HG02885 (cell line): ENCODE results near the gene WFS1.

ENCODE experiments used
- ATAC-seq: cut with Tn5 transposase; IDR thresholded peaks from one replicate; pipeline ENCODE4 v1.9.1; 2021; ENCODE audit warnings: mild to moderate bottlenecking; ENCODE audit not compliant: unreplicated experiment, poor library complexity

WFS1 gene

GRCh38 chr4:6295495-6295894, 25.8 kb downstream of the WFS1 start:
- no peak for ATAC-seq

- ATAC-seq, result no peak
Observed at GRCh38 chr4:6296026-6296425, 26.4 kb downstream of the WFS1 start.

- no peak for ATAC-seq
Observed at GRCh38 chr4:6297266-6297815, 27.7 kb downstream of the WFS1 start.

- no peak for ATAC-seq
Observed at GRCh38 chr4:6298035-6298434, 28.4 kb downstream of the WFS1 start.

GRCh38 chr4:6298852-6299251, 29.2 kb downstream of the WFS1 start:
- no peak for ATAC-seq

- no peak for ATAC-seq
Observed at GRCh38 chr4:6299875-6300274, 30.2 kb downstream of the WFS1 start.

- no peak for ATAC-seq
Observed at GRCh38 chr4:6300359-6300758, 30.7 kb downstream of the WFS1 start.

- no peak for ATAC-seq
Observed at GRCh38 chr4:6301051-6301731, 31.5 kb downstream of the WFS1 start.

- ATAC-seq, result no peak
Observed at GRCh38 chr4:6301732-6302442, 32.2 kb downstream of the WFS1 start.

- ATAC-seq, result no peak
Observed at GRCh38 chr4:6302869-6303268, 33.2 kb downstream of the WFS1 start.

- no peak for ATAC-seq
Observed at GRCh38 chr4:6303943-6304342, 34.3 kb downstream of the WFS1 start.

- no peak for ATAC-seq
Observed at GRCh38 chr4:6306299-6306698, 36.6 kb downstream of the WFS1 start.

- no peak for ATAC-seq
Observed at GRCh38 chr4:6307230-6307629, 37.6 kb downstream of the WFS1 start.

- ATAC-seq, result no peak
Observed at GRCh38 chr4:6307891-6308290, 38.2 kb downstream of the WFS1 start.

GRCh38 chr4:6308899-6309643, 39.4 kb downstream of the WFS1 start:
- no peak for ATAC-seq

- ATAC-seq, result no peak
Observed at GRCh38 chr4:6309777-6310176, 40.1 kb downstream of the WFS1 start.

GRCh38 chr4:6313216-6313615, 43.6 kb downstream of the WFS1 start:
- no peak for ATAC-seq

- ATAC-seq, result no peak
Observed at GRCh38 chr4:6316461-6317003, 46.9 kb downstream of the WFS1 start.

- no peak for ATAC-seq
Observed at GRCh38 chr4:6318206-6318605, 48.6 kb downstream of the WFS1 start.

- ATAC-seq, result no peak
Observed at GRCh38 chr4:6319530-6320150, 50.0 kb downstream of the WFS1 start.
